Esophagus squamous epithelium (tissue), 4 donors: Measurements from ENCODE around the gene BNIP1.

Experiments used
- POLR2A ChIP-seq, 4 donors: fragments of 450-650 bp; IDR thresholded peaks; one replicate each; pipeline ENCODE4 v1.6.1; 2017; ENCODE audit warnings: antibody characterized with exemption in 4 of 4, mild to moderate bottlenecking in 4 of 4, moderate library complexity in 3 of 4
- TF ChIP-seq, protein P1 (sequence below), 6 experiments: fragments of 450-650 bp in 4 of 6; fragments of 200-600 bp in 2 of 6; sonication (generic) in 2 of 6; IDR thresholded peaks; one replicate each; pipeline ENCODE4 v1.5.1; 2016 to 2019; ENCODE audit warnings: antibody characterized with exemption in 6 of 6, mild to moderate bottlenecking in 4 of 6, moderate library complexity in 4 of 6

DNA sequence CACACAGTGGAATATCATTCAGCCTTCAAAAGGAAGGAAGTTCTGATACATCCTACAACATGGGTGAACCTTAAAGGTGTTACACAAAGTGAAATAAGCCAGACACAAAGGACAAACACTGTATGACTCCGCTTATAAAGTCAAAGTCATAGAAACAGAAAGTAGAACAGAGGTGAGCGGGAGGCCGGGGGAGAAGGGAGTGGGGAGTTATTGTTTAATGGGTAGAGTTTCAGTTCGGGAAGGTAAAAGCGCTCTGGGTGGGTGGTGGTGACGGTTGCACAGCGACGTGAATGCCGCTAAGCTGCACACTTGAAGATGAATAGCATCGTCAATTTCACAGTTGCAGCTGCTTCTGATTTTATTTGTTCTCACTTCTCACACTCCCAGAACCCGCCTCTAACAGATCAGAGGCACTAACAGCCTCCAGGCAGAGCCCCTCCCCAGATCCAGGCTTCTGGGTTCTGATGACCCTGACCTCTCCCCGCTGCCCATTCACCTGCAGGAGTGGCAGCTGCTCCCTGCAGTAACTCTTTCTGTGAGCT, 34.1 kb downstream of the BNIP1 start:
- TF ChIP-seq, protein P1, sequence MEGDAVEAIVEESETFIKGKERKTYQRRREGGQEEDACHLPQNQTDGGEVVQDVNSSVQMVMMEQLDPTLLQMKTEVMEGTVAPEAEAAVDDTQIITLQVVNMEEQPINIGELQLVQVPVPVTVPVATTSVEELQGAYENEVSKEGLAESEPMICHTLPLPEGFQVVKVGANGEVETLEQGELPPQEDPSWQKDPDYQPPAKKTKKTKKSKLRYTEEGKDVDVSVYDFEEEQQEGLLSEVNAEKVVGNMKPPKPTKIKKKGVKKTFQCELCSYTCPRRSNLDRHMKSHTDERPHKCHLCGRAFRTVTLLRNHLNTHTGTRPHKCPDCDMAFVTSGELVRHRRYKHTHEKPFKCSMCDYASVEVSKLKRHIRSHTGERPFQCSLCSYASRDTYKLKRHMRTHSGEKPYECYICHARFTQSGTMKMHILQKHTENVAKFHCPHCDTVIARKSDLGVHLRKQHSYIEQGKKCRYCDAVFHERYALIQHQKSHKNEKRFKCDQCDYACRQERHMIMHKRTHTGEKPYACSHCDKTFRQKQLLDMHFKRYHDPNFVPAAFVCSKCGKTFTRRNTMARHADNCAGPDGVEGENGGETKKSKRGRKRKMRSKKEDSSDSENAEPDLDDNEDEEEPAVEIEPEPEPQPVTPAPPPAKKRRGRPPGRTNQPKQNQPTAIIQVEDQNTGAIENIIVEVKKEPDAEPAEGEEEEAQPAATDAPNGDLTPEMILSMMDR (IDR thresholded peaks at IDR 0.05), result no peak
- TF ChIP-seq POLR2A (IDR thresholded peaks at IDR 0.05), result no peak
